HEK293T (cell line): ENCODE data around the gene PIAS1.

Source experiments
- CTCF ChIA-PET: fragments of 350-600 bp; formaldehyde crosslinking; extraction: SDS; loops from one replicate; lab custom pipeline; 2021; ENCODE audit warnings: antibody characterized with exemption, inconsistent platforms; lab: Yijun Ruan, JAX
- POLR2A ChIA-PET: fragments of 350-600 bp; formaldehyde crosslinking; extraction: SDS; loops from one replicate; lab custom pipeline; 2020; ENCODE audit warnings: antibody characterized with exemption, inconsistent platforms; lab: Yijun Ruan, JAX
- DNase-seq: peaks from one replicate; pipeline ENCODE4 v3.0.0; 2012; ENCODE audit warnings: mixed read lengths; ENCODE audit errors: extremely low spot score
- ARNT ChIP-seq: fragments of 450-650 bp; IDR thresholded peaks from 2 replicates; pipeline ENCODE4 v1.6.1; 2017; ENCODE audit warnings: mild to moderate bottlenecking
- BHLHE40 ChIP-seq: fragments of 450-650 bp; IDR thresholded peaks from 2 replicates; pipeline ENCODE4 v1.6.1; 2016; ENCODE audit warnings: mild to moderate bottlenecking, moderate library complexity, borderline replicate concordance
- CTBP1 ChIP-seq: fragments of 450-650 bp; IDR thresholded peaks from 2 replicates; pipeline ENCODE4 v1.6.1; 2016; ENCODE audit warnings: borderline replicate concordance
- ELF4 ChIP-seq: fragments of 450-650 bp; IDR thresholded peaks from 2 replicates; pipeline ENCODE4 v1.6.1; 2017; ENCODE audit warnings: antibody characterized with exemption
- FOXA1 ChIP-seq: fragments of 450-650 bp; IDR thresholded peaks from 2 replicates; pipeline ENCODE4 v1.6.1; 2016; ENCODE audit warnings: mild to moderate bottlenecking
- FOXK2 ChIP-seq: fragments of 450-650 bp; IDR thresholded peaks from 2 replicates; pipeline ENCODE4 v1.6.1; 2016; ENCODE audit warnings: mild to moderate bottlenecking
- FOXM1 ChIP-seq: fragments of 450-650 bp; IDR thresholded peaks from 2 replicates; pipeline ENCODE4 v1.6.1; 2017; ENCODE audit warnings: mild to moderate bottlenecking, borderline replicate concordance
- HDGF ChIP-seq: fragments of 450-650 bp; IDR thresholded peaks from 2 replicates; pipeline ENCODE4 v1.6.1; 2017; ENCODE audit warnings: antibody characterized with exemption, borderline replicate concordance
- L3MBTL2 ChIP-seq: fragments of 450-650 bp; conservative IDR thresholded peaks from 2 replicates; pipeline ENCODE4 v1.6.1; 2016; ENCODE audit warnings: mild to moderate bottlenecking
- LEF1 ChIP-seq: fragments of 450-650 bp; IDR thresholded peaks from 2 replicates; pipeline ENCODE4 v1.6.1; 2017; ENCODE audit warnings: mild to moderate bottlenecking, borderline replicate concordance
- NFRKB ChIP-seq: fragments of 450-650 bp; IDR thresholded peaks from 2 replicates; pipeline ENCODE4 v1.6.1; 2016; ENCODE audit warnings: mild to moderate bottlenecking, moderate library complexity
- PKNOX1 ChIP-seq: fragments of 450-650 bp; IDR thresholded peaks from 2 replicates; pipeline ENCODE4 v1.6.1; 2016
- SP1 ChIP-seq: fragments of 450-650 bp; IDR thresholded peaks from 2 replicates; pipeline ENCODE4 v1.6.1; 2017
- SUZ12 ChIP-seq: fragments of 450-650 bp; IDR thresholded peaks from 2 replicates; pipeline ENCODE4 v1.6.1; 2016; ENCODE audit warnings: mild to moderate bottlenecking
- TARDBP ChIP-seq: fragments of 450-650 bp; IDR thresholded peaks from 2 replicates; pipeline ENCODE4 v1.6.1; 2016
- ZNF384 ChIP-seq: fragments of 450-650 bp; IDR thresholded peaks from 2 replicates; pipeline ENCODE4 v1.6.1; 2016

PIAS1 gene

DNA sequence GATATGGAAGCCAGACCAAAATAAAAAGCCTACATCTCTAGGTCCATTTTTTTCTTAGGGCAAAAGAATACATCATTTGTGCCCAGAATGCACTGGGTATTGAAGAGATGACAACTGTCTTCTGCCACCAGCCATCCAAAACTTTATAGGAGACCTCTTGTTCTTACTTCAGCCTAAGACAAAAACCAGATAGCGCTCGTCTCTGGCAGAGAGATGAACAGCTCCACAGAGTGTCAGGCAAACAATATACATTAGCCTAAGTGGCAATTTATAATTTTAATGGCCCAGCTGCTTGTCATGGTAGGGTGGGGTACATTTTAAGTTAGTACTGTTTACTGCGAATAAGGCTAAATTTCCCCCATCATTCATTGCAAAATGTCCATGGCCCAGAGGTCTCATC is 38.9 kb upstream of the PIAS1 start:
- TF ChIP-seq HDGF: no peak
- no peak for TF ChIP-seq SUZ12
- TF ChIP-seq TARDBP: no peak
- TF ChIP-seq ARNT: no peak
- TF ChIP-seq FOXA1: no peak
- no peak for TF ChIP-seq L3MBTL2
- no peak for TF ChIP-seq CTBP1
- no peak for TF ChIP-seq ZNF384
- no peak for TF ChIP-seq FOXM1
- no peak for TF ChIP-seq PKNOX1
- TF ChIP-seq SP1: no peak
- no peak for TF ChIP-seq BHLHE40
- no peak for TF ChIP-seq FOXK2
- TF ChIP-seq NFRKB: no peak
- CTCF ChIA-PET: interaction anchor here (0.7 kb wide), 1 partner anchor 609 kb away, joined by 3 read pairs; no protein-coding TSS in a partner anchor
- POLR2A ChIA-PET: no interaction called here
- DNase-seq: no peak

DNA sequence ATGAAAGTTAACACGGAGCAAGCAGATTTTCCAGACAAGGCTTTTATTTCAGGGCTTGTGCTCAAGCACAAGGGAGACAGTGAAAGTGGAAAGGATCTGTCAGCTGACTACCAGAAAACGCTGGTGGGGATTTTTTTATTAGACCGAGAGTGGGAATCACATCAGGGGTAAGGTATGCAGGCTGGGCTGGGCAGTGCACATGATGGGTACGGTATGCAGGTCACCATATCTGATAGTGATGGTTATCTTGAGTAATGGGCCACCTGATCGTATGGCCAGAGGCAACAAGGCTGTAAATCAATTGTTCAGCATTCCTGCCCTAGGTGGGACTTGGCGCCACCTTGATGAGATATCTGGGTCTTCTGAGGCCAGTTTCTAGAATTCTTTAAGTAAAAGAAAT is 36.9 kb upstream of the PIAS1 start:
- POLR2A ChIA-PET: no interaction called here
- CTCF ChIA-PET: no interaction called here
- DNase-seq: no peak
- TF ChIP-seq ELF4 (no peak), ZNF384 (no peak), BHLHE40 (no peak), FOXK2 (no peak), FOXA1 (no peak), LEF1 (no peak), FOXM1 (no peak)

- DNase-seq: no peak
- ChIA-PET POLR2A (no interaction called here), CTCF (no interaction called here)
- no peak for TF ChIP-seq SP1
- TF ChIP-seq SUZ12: no peak
- TF ChIP-seq L3MBTL2: no peak
- TF ChIP-seq FOXK2: no peak
- no peak for TF ChIP-seq NFRKB
- no peak for TF ChIP-seq PKNOX1
- TF ChIP-seq LEF1: no peak
- TF ChIP-seq FOXM1: no peak
- TF ChIP-seq FOXA1: no peak
- TF ChIP-seq BHLHE40: no peak
- TF ChIP-seq ZNF384: no peak
- TF ChIP-seq TARDBP: no peak
- no peak for TF ChIP-seq CTBP1
- TF ChIP-seq HDGF: no peak
- no peak for TF ChIP-seq ARNT
- no peak for TF ChIP-seq ELF4
These were observed 35.2 kb upstream of the PIAS1 start for GRCh38 chr15:68018797-68019444.

GRCh38 chr15:68019814-68020525 is 34.1 kb upstream of the PIAS1 start:
- ChIA-PET CTCF (interaction anchor here (0.5 kb wide), 1 partner anchor 1038 kb away, joined by 3 read pairs; no protein-coding TSS in a partner anchor), POLR2A (no interaction called here)
- DNase-seq: no peak
- no peak for TF ChIP-seq NFRKB
- no peak for TF ChIP-seq ARNT
- no peak for TF ChIP-seq ZNF384
- TF ChIP-seq SP1: no peak
- TF ChIP-seq CTBP1: no peak
- TF ChIP-seq ELF4: no peak
- TF ChIP-seq L3MBTL2: no peak
- no peak for TF ChIP-seq FOXK2
- no peak for TF ChIP-seq TARDBP
- no peak for TF ChIP-seq BHLHE40
- TF ChIP-seq FOXA1: no peak
- TF ChIP-seq FOXM1: no peak
- TF ChIP-seq HDGF: no peak
- TF ChIP-seq PKNOX1: no peak
- no peak for TF ChIP-seq SUZ12

DNA sequence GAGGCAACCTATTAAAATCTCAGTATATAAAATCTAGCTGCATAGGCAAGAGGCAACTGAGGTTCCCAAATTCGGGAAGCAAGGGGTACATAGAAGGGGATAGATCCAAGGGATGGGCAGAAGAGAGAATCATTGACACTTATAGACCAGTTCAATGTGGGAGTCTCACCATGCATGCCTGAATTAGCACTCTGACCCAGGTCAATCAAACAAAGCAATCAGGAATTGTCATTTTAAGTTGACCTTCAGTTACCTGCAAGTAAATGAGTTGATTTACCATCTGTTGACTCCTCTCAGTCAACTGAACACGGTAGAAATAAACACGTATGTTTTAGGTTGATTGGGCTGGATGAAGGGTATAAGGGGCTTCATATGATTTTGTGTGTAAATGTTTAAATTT is 33.4 kb upstream of the PIAS1 start:
- no peak for TF ChIP-seq SUZ12
- TF ChIP-seq FOXK2: no peak
- TF ChIP-seq HDGF: no peak
- TF ChIP-seq L3MBTL2: no peak
- no peak for TF ChIP-seq ELF4
- no peak for TF ChIP-seq BHLHE40
- TF ChIP-seq CTBP1: no peak
- no peak for TF ChIP-seq ARNT
- no peak for TF ChIP-seq ZNF384
- no peak for TF ChIP-seq PKNOX1
- no peak for TF ChIP-seq FOXA1
- TF ChIP-seq FOXM1: no peak
- CTCF ChIA-PET: no interaction called here

DNA sequence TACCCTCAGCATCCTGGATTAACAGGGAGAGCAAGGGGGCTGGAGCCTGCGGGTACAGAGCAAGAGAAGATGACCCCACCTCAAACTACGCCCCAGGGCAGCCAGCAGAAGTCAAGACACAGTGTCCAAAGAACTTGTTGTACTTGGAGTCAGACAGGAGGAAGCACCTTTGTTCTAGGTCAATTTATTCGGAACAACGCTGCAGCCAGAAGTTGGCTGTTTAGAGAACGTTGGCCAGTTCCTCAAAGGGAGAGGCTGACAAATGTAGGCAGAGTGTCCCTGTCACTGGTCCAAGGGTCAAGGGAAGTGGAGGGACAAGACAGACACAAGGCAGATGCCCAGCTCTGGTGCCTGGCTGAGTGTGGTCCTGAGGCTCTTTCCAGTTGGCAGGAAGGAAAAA is 32.1 kb upstream of the PIAS1 start:
- no peak for DNase-seq
- TF ChIP-seq LEF1: no peak
- no peak for TF ChIP-seq FOXK2
- TF ChIP-seq HDGF: no peak
- TF ChIP-seq ZNF384: no peak
- TF ChIP-seq NFRKB: no peak
- no peak for TF ChIP-seq FOXA1
- TF ChIP-seq L3MBTL2: no peak
- no peak for TF ChIP-seq SUZ12
- TF ChIP-seq FOXM1: no peak
- no peak for TF ChIP-seq ELF4
- TF ChIP-seq TARDBP: no peak
- no peak for TF ChIP-seq BHLHE40
- TF ChIP-seq SP1: no peak
- TF ChIP-seq CTBP1: no peak
- no peak for TF ChIP-seq ARNT
- no peak for TF ChIP-seq PKNOX1
- POLR2A ChIA-PET: no interaction called here
- CTCF ChIA-PET: no interaction called here

More for the DNA sequence above, 33.4 kb upstream of the PIAS1 start:
- DNase-seq: no peak
- POLR2A ChIA-PET: no interaction called here
